ENCODE data around the gene GATA6. TPM values are rescaled to one million over a fixed set of nuclear protein-coding genes. Genes with fewer than 3 reads are reported as not detected.
"Not testable (repeated sequence)": the region's sequence is repeated elsewhere in the genome, so short reads cannot be mapped to it uniquely, and the experiment has no call there.

GATA6 gene
- total RNA-seq, 4 donors from 2014 or later = 49.7 to 223 (median 65.7) TPM

DNA sequence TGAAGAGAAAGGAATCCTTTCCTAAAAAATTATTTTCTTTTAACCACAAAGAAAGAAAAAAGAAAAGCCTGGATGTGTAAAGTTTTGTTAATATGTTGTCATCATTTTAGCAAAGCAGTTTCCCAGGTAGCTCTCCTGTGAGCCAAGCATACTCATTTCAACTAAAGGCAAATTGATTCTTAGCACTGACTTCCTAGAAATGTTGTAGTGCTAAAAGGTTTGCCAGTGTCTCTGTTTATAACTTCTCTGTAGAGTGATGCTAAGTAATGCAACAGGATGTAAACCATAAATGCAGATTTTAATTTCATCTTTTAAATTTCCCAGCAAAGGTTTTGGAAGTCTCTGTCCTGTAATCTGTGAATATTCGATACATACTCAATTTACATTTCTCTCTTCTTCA lies 10.2 kb downstream of the GATA6 start:
- intact Hi-C loops (cut with DNase I; ENCODE audit: low total_unique reads) = no loop called here
- in situ Hi-C loops (cut with MboI; ENCODE audit: low pct_ligation_motif_present in 1 of 4, low pct_unique_long_range_greater_than_20kb in 1 of 4, low sequenced_read_pairs in 3 of 4) = loop anchor here in 1 of 4 donors (10.0 kb wide), 1 partner anchor 385 kb away; no protein-coding TSS in a partner anchor

DNA sequence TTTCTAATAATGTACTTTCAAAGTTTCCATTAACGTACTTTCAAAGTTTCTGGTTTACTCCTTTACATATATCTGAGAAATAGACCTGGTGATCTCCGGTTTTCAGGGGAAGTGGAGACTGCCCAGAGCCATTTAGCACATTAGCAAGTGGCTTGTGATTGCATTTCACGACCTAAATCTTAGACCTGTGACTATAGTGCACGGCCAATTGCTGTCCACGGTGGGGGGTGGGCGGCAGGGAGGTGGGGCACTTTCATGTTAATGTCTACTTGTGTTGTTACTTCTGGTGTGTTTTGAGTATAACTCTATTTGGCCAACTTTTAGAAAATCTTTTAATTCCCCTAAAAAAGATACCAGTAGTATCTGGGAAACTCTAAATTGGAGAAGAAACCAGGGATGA lies 11.3 kb downstream of the GATA6 start:
- Histone ChIP-seq H3K27ac (peak overlapping the region in 1 of 4 donors; percentile 94), H3K27me3 (peaks cover 47% of the 10 kb centered on the region), H3K36me3 (no peaks in the 10 kb centered on the region), H3K9me3 (no peaks in the 10 kb centered on the region), H3K4me3 (no peak overlapping the region), H3K4me1 (peaks cover under 1 to 83% (median 44%) of the 10 kb centered on the region in 4 donors)
- WGBS, 2 donors (ENCODE audit: low coverage in 1 of 2) = 42 to 46% methylated on average over 4 to 6 of the region's 6 CpGs
- in situ Hi-C loops (cut with MboI; ENCODE audit: low pct_ligation_motif_present in 1 of 4, low pct_unique_long_range_greater_than_20kb in 1 of 4, low sequenced_read_pairs in 3 of 4) = loop anchor here in 1 of 4 donors (10.0 kb wide), 1 partner anchor 384 kb away; no protein-coding TSS in a partner anchor
- TF ChIP-seq EP300 (IDR thresholded peaks at IDR 0.05; ENCODE audit: low read depth) = no peak
- TF ChIP-seq POLR2A (IDR thresholded peaks at IDR 0.05) = no peak
- TF ChIP-seq POLR2AphosphoS5 (IDR thresholded peaks at IDR 0.05) = no peak
- no peak for TF ChIP-seq CTCF (IDR thresholded peaks at IDR 0.05)
- no peak for DNase-seq
- intact Hi-C loops (cut with DNase I; ENCODE audit: low total_unique reads) = no loop called here

More for the DNA sequence above, 10.2 kb downstream of the GATA6 start:
- H3K36me3 ChIP-seq = no peaks in the 10 kb centered on the region
- DNase-seq = no peak
- H3K9me3 ChIP-seq = no peaks in the 10 kb centered on the region
- peak overlapping the region; percentile 67 to 96 (median 82) for H3K27ac ChIP-seq
- WGBS, 2 donors (ENCODE audit: low coverage in 1 of 2) = 55 to 63% methylated on average over 1 of the region's 1 CpG
- peak overlapping the region in 1 of 4 donors; percentile 17 for H3K4me3 ChIP-seq
- peaks cover 3 to 83% (median 34%) of the 10 kb centered on the region in 4 donors for H3K4me1 ChIP-seq
- TF ChIP-seq CTCF (IDR thresholded peaks at IDR 0.05) = no peak
- TF ChIP-seq POLR2A (IDR thresholded peaks at IDR 0.05) = no peak
- TF ChIP-seq POLR2AphosphoS5 (IDR thresholded peaks at IDR 0.05) = no peak
- TF ChIP-seq EP300 (IDR thresholded peaks at IDR 0.05; ENCODE audit: low read depth) = no peak
- peaks cover 58% of the 10 kb centered on the region for H3K27me3 ChIP-seq

DNA sequence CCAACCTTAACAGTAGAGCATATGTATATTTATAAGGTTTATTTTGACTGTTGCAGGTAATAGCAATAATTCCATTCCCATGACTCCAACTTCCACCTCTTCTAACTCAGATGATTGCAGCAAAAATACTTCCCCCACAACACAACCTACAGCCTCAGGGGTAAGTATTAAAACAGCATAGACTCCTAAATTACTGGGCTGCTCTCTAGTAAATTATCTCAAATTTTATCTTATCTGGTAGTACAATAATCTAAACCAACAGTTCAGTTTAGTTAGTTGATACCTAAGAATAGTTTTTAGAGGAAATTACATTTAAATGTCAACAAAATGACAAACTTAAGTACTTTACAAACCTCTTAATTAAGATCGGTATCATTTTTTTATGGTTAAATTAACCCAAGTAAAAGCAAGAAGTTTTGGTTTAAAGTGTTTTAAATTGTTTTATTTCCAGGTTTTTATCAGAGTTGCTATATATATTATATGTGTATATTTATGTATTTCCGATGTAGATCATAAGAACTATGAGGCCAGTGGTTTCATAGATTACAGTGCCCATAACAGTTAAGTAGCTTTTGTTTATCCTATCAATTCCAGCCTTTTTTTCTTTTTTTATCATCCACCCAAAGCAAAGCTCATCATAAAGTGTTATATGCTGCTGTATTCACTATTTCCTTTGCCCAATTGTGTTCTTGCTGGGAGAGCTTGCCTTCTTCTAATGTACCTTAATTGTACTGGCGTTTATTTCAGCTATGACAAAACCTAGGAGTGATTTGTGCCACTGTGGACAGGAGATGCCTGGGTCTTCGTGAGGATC lies 13.7 kb downstream of the GATA6 start:
- no peak for DNase-seq

DNA sequence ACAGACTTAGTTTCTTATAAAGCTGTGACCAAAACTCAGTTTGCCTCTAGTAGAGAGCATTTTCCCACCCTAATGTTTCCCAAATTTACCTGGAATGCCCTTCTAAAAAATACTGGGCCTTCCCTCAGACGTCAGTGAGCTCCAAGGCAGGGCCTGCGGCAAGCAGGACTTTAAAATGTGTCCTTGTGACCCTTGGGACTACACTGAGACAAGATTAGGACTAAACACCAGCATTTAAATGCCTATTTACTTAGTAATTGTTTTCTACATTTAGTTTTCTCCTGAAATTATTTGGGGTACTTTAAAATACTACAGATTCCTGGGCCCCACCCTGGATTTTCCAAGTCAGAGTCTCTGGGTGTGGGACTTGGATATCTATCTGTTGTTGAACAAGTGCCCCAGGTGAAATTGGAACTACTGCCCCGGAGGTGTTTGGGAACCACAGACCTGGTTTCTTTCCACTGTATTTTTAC lies 14.3 kb downstream of the GATA6 start:
- no peak for DNase-seq
- Histone ChIP-seq H3K4me3 (no peak overlapping the region), H3K36me3 (no peaks in the 10 kb centered on the region), H3K4me1 (peaks cover 2 to 64% (median 41%) of the 10 kb centered on the region in 4 donors), H3K9me3 (no peaks in the 10 kb centered on the region), H3K27ac (peak overlapping the region in 3 of 4 donors; percentile 15 to 34 (median 28)), H3K27me3 (peaks cover 17% of the 10 kb centered on the region)
- intact Hi-C loops (cut with DNase I; ENCODE audit: low total_unique reads) = no loop called here
- TF ChIP-seq CTCF (IDR thresholded peaks at IDR 0.05) (no peak), POLR2AphosphoS5 (IDR thresholded peaks at IDR 0.05) (no peak), EP300 (IDR thresholded peaks at IDR 0.05; ENCODE audit: low read depth) (no peak), POLR2A (IDR thresholded peaks at IDR 0.05) (no peak)
- in situ Hi-C loops (cut with MboI; ENCODE audit: low pct_ligation_motif_present in 1 of 4, low pct_unique_long_range_greater_than_20kb in 1 of 4, low sequenced_read_pairs in 3 of 4) = loop anchor here in 1 of 4 donors (10.0 kb wide), 1 partner anchor 381 kb away; no protein-coding TSS in a partner anchor
- 61 to 71% methylated on average over 3 of the region's 3 CpGs for WGBS, 2 donors (ENCODE audit: low coverage in 1 of 2)

More for the DNA sequence above, 13.7 kb downstream of the GATA6 start:
- TF ChIP-seq EP300 (IDR thresholded peaks at IDR 0.05; ENCODE audit: low read depth) (no peak), POLR2A (IDR thresholded peaks at IDR 0.05) (no peak)
- H3K4me1 ChIP-seq = peaks cover 0 to 66% (median 41%) of the 10 kb centered on the region in 4 donors
- no peaks in the 10 kb centered on the region for H3K36me3 ChIP-seq
- in situ Hi-C loops (cut with MboI; ENCODE audit: low pct_ligation_motif_present in 1 of 4, low pct_unique_long_range_greater_than_20kb in 1 of 4, low sequenced_read_pairs in 3 of 4) (loop anchor here in 1 of 4 donors (10.0 kb wide), 1 partner anchor 382 kb away; no protein-coding TSS in a partner anchor), intact Hi-C loops (cut with DNase I; ENCODE audit: low total_unique reads) (no loop called here)
- no peaks in the 10 kb centered on the region for H3K9me3 ChIP-seq
- no peak overlapping the region for H3K4me3 ChIP-seq
- H3K27ac ChIP-seq = peak overlapping the region in 2 of 4 donors; percentile 28 to 34
- 48 to 51% methylated on average over 4 of the region's 4 CpGs for WGBS, 2 donors (ENCODE audit: low coverage in 1 of 2)
- H3K27me3 ChIP-seq = peaks cover 23% of the 10 kb centered on the region

DNA sequence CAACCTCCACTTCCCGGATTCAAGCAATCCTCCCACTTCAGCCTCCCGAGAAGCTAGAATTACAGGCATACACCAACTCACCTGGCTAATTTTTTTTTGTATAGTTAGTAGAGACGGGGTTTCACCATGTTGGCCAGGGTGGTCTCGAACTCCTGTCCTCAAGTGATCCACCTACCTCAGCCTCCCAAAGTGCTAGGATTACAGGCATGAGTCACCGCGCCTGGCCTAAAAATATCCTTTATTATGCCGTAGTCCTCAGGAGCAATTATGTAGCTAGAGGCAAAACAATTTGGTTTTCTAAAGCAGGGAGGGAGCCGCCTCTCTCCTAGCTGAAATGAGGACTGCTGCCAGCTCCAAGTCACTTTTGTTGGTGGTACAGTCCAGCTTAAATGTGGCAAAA lies 15.2 kb downstream of the GATA6 start:
- Histone ChIP-seq H3K27me3 (peaks cover 17% of the 10 kb centered on the region), H3K27ac (peak overlapping the region in 2 of 4 donors; percentile 1 to 11), H3K4me1 (peaks cover 3 to 71% (median 46%) of the 10 kb centered on the region in 4 donors)
- H3K4me3 ChIP-seq; H3K36me3 ChIP-seq; H3K9me3 ChIP-seq; intact Hi-C loops (cut with DNase I; ENCODE audit: low total_unique reads); DNase-seq: not testable (repeated sequence)
- WGBS, 2 donors (ENCODE audit: low coverage in 1 of 2) = 68 to 84% methylated on average over 4 to 8 of the region's 8 CpGs
- in situ Hi-C loops (cut with MboI; ENCODE audit: low pct_ligation_motif_present in 1 of 4, low pct_unique_long_range_greater_than_20kb in 1 of 4, low sequenced_read_pairs in 3 of 4) = loop anchor here in 1 of 4 donors (10.0 kb wide), 1 partner anchor 380 kb away; no protein-coding TSS in a partner anchor
